Lower leg skin (tissue), 3 donors: ENCODE measurements around the gene MAGEA9.

Experiments used
- POLR2A ChIP-seq, 2 donors: fragments of 450-650 bp; IDR thresholded peaks; one replicate each; pipeline ENCODE4 v1.6.1; 2016 to 2017; ENCODE audit warnings: antibody characterized with exemption in 2 of 2, mild to moderate bottlenecking in 1 of 2, moderate library complexity in 1 of 2
- TF ChIP-seq, protein P1 (sequence below), 3 donors: fragments of 450-650 bp; IDR thresholded peaks; one replicate each; pipeline ENCODE4 v1.5.1; 2016; ENCODE audit warnings: antibody characterized with exemption in 3 of 3, mild to moderate bottlenecking in 3 of 3, moderate library complexity in 2 of 3

DNA sequence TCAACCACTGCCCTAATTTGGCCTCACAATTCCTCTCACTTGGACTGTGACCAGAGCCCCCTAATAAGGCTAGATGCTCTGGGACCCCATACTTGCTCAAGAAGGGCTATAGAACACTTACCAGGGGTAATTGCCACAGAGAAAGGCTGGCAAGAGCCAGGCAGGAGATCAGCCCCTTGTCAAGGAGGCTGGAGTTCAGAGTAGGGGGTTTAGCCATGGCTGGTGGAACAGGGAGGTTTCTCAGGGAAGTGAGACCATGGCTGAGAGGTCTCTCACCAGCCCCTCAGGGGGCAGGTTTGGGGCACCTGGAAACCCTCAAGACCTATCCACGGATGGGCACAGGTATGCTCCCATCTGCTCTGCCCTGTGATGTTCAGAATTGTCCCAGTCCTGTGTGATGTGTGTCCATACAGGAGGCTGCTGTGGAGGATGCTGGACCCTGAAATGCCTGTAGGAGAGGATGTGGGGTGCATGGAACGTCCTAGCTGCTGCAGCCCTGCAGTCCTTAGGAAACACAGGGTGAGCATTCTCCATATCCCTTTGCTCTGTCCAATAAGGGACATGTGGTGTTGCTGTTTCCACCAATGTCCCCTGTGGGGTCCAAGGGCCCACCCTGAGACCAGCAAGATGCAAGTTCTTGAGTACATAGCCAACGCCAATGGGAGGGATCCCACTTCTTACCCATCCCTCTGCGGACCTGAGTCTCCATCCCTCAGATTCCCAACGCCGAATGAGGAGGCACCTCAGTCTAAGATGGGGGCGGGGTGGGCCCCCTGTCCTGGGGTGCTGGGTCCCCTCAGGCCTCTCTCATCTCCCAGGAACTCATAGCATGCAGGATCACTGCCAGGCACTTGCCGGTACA lies 24.3 kb upstream of the MAGEA9 start:
- TF ChIP-seq, protein P1, sequence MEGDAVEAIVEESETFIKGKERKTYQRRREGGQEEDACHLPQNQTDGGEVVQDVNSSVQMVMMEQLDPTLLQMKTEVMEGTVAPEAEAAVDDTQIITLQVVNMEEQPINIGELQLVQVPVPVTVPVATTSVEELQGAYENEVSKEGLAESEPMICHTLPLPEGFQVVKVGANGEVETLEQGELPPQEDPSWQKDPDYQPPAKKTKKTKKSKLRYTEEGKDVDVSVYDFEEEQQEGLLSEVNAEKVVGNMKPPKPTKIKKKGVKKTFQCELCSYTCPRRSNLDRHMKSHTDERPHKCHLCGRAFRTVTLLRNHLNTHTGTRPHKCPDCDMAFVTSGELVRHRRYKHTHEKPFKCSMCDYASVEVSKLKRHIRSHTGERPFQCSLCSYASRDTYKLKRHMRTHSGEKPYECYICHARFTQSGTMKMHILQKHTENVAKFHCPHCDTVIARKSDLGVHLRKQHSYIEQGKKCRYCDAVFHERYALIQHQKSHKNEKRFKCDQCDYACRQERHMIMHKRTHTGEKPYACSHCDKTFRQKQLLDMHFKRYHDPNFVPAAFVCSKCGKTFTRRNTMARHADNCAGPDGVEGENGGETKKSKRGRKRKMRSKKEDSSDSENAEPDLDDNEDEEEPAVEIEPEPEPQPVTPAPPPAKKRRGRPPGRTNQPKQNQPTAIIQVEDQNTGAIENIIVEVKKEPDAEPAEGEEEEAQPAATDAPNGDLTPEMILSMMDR (IDR thresholded peaks at IDR 0.05) = no peak
- no peak for TF ChIP-seq POLR2A (IDR thresholded peaks at IDR 0.05)
